Neutrophil (primary cell): ENCODE data around the gene NPRL2.
A peak's percentile ranks its signal among the peaks of the same experiment; 100 is the strongest.

ENCODE experiments used
- H3K27ac ChIP-seq: fragments of 200-600 bp; sonication (generic); 2 replicates; pipeline ENCODE4 v1.5.1; 2016; ENCODE audit warnings: mild to moderate bottlenecking, moderate library complexity
- H3K27me3 ChIP-seq: fragments of 200-600 bp; sonication (generic); 2 replicates; pipeline ENCODE4 v1.6.0; 2016; ENCODE audit warnings: mild to moderate bottlenecking
- H3K36me3 ChIP-seq: fragments of 200-600 bp; sonication (generic); 2 replicates; pipeline ENCODE4 v1.5.1; 2017
- H3K4me1 ChIP-seq, 2 experiments: fragments of 200-600 bp in 1 of 2; sonication (generic) in 1 of 2; 1 replicate in 1 of 2; 2 replicates in 1 of 2; pipeline versions ENCODE4 v1.5.1 to v1.6.1; 2013 to 2016; ENCODE audit warnings: low read depth in 1 of 2, low read length in 1 of 2, mild to moderate bottlenecking in 1 of 2, moderate library complexity in 1 of 2; ENCODE audit not compliant: control insufficient read depth in 1 of 2, insufficient read depth in 1 of 2
- H3K4me3 ChIP-seq, 2 experiments: fragments of 200-600 bp in 1 of 2; sonication (generic) in 1 of 2; 1 replicate in 1 of 2; 2 replicates in 1 of 2; pipeline ENCODE4 v1.5.1; 2013 to 2016; ENCODE audit warnings: low read depth in 1 of 2, low read length in 1 of 2, mild to moderate bottlenecking in 1 of 2, moderate library complexity in 1 of 2
- H3K9me3 ChIP-seq: fragments of 200-600 bp; sonication (generic); 2 replicates; pipeline ENCODE4 v1.5.1; 2016
- TF ChIP-seq, protein P1 (sequence below): fragments of 200-600 bp; sonication (generic); IDR thresholded peaks from 2 replicates; pipeline ENCODE4 v1.5.1; 2016; ENCODE audit warnings: antibody characterized with exemption

Gene NPRL2

DNA sequence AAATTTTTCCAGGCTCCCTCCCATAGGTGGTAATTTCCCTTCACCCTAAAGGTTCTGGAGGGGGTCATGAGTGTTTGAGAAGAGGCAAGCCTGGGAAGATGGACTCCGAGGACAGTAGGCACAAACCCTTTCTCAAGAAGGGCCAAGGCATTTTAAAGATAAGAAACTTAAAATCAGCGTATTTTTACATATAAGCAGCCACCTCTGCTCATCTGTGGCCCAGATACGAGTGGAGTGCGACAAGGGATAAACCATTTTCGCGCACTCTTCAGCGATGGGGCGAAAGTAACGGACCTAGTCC, 10.5 kb downstream of the NPRL2 start:
- Histone ChIP-seq H3K4me1 (peaks cover 77% of the 10 kb centered on the region in 2 experiments), H3K4me3 (peak overlapping the region; percentile 91 to 93)

DNA sequence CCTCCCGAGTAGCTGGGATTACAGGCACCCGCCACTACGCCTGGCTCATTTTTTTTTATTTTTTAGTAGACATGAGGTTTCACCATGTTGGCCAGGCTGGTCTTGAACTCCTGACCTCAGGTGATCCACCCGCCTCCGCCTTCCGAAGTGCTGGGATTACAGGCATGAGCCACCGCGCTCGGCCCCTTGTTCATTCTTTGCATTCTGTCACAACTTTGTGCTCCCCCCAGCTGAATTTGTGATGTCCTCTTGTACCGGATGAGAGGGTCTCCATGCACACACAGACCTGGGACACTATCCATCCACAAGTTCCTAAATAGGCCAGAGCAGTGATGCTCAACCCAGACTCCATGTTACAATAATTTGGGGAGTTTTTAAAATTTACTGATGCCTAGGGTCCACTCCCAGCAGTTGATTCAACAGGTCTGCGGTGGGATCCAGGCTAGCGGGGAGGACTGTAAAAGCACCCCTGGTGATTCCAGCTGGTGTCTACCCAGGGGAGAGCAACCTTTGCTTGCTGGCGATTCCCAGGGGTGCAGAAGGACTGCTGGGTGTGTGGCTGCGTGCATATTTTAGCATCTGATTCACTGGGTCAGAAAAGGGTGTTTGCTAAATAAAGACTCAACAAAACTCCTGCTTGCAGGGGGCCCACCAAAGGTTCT, 11.0 kb downstream of the NPRL2 start:
- TF ChIP-seq, protein P1, sequence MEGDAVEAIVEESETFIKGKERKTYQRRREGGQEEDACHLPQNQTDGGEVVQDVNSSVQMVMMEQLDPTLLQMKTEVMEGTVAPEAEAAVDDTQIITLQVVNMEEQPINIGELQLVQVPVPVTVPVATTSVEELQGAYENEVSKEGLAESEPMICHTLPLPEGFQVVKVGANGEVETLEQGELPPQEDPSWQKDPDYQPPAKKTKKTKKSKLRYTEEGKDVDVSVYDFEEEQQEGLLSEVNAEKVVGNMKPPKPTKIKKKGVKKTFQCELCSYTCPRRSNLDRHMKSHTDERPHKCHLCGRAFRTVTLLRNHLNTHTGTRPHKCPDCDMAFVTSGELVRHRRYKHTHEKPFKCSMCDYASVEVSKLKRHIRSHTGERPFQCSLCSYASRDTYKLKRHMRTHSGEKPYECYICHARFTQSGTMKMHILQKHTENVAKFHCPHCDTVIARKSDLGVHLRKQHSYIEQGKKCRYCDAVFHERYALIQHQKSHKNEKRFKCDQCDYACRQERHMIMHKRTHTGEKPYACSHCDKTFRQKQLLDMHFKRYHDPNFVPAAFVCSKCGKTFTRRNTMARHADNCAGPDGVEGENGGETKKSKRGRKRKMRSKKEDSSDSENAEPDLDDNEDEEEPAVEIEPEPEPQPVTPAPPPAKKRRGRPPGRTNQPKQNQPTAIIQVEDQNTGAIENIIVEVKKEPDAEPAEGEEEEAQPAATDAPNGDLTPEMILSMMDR, result no peak
- Histone ChIP-seq H3K4me1 (peaks cover 72% of the 10 kb centered on the region in 2 experiments), H3K4me3 (peak overlapping the region; percentile 91 to 93), H3K27ac (peak overlapping the region; percentile 100), H3K36me3 (no peaks in the 10 kb centered on the region), H3K27me3 (no peaks in the 10 kb centered on the region), H3K9me3 (no peaks in the 10 kb centered on the region)

More for the DNA sequence above, 10.5 kb downstream of the NPRL2 start:
- H3K36me3 ChIP-seq, result no peaks in the 10 kb centered on the region
- TF ChIP-seq, protein P1, result no peak
- peak overlapping the region; percentile 100 for H3K27ac ChIP-seq
- no peaks in the 10 kb centered on the region for H3K27me3 ChIP-seq
- H3K9me3 ChIP-seq, result no peaks in the 10 kb centered on the region

- H3K9me3 ChIP-seq, result no peaks in the 10 kb centered on the region
- H3K27ac ChIP-seq, result peak overlapping the region; percentile 100
- peaks cover 71 to 78% of the 10 kb centered on the region in 2 experiments for H3K4me1 ChIP-seq
- no peaks in the 10 kb centered on the region for H3K27me3 ChIP-seq
- peak overlapping the region; percentile 91 to 93 for H3K4me3 ChIP-seq
- TF ChIP-seq, protein P1, result peak; percentile 14
- H3K36me3 ChIP-seq, result no peaks in the 10 kb centered on the region
Observed at GRCh38 chr3:50338965-50339364, 11.6 kb downstream of the NPRL2 start.

- Histone ChIP-seq H3K27ac (peak overlapping the region; percentile 100), H3K9me3 (no peaks in the 10 kb centered on the region), H3K4me3 (peak overlapping the region; percentile 91 to 93), H3K27me3 (no peaks in the 10 kb centered on the region), H3K4me1 (peaks cover 60 to 70% of the 10 kb centered on the region in 2 experiments), H3K36me3 (no peaks in the 10 kb centered on the region)
- TF ChIP-seq, protein P1, result peak; percentile 18
Observed at GRCh38 chr3:50337175-50337861, 13.3 kb downstream of the NPRL2 start.

DNA sequence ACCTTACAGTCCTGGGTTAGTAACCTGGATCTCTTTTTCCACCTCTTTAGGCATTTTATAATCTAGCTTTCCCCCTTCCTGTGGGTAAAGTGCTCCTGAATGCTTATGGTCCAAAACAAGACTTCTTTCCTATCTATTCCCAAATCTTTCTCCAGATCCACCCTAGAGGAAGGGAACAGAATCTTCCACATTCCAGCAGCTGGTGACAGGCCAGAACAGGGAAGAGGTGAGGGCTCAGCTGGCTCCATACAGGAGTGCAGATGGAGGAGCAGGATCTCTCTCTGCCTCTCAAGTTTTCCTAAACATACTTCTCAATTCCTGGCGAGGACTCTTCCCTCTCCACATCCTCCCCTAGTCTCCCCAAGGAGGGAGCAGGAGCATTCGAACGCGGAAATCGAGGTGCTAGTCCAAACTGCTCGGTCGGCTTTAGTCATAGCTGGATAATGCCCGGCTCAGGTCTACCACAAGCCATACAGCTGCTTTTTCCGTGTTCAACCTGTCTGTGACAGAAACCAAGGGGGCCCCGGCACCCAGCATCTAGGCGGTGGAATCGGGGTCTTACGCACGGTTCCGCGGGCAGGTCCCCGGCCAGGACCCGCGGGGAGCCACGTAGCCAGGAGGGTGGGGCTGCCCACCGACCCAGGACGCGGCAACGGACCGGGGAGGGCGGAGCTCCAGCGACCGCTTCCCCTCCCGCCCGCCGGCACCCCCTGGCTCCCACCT, 14.0 kb downstream of the NPRL2 start:
- TF ChIP-seq, protein P1, result no peak
- Histone ChIP-seq H3K4me3 (peak overlapping the region; percentile 91 to 93), H3K4me1 (peaks cover 53 to 63% of the 10 kb centered on the region in 2 experiments), H3K27ac (peak overlapping the region; percentile 100), H3K27me3 (no peaks in the 10 kb centered on the region), H3K36me3 (peaks cover 7% of the 10 kb centered on the region), H3K9me3 (no peaks in the 10 kb centered on the region)
